T-helper 2 cell treated with Interferon-gamma antibody and Interleukin-4, amounts not matched to agents 100 ng/mL and 5 ng/mL, for 36 hours (primary cell): Measurements from ENCODE around the gene SLC12A4. TPM values are rescaled to one million over a fixed set of nuclear protein-coding genes. Genes with fewer than 3 reads are reported as not detected.

Source experiments
- intact Hi-C: fragments of 100-400 bp; cut with micrococcal nuclease; formaldehyde crosslinking; loops from one replicate; pipeline ENCODE4 v1.15.1; 2023
- total RNA-seq: library from RNA; stranded (reverse); gene quantifications from 2 replicates; pipeline ENCODE4 v1.2.3, GENCODE V29; 2022

Gene SLC12A4
- total RNA-seq, 1 donor from 2014 or later, result 41.9 TPM

GRCh38 chr16:67943619-67944504 lies 24.6 kb downstream of the SLC12A4 start, which contains the start of gene LCAT:
Gene LCAT, minus strand, starts transcription at chr16:67944120. Its CDS starts 19 bp downstream, at chr16:67944101.
- intact Hi-C loops, result no loop called here

GRCh38 chr16:67943256-67943618 lies 25.2 kb downstream of the SLC12A4 start:
- intact Hi-C loops, result no loop called here

GRCh38 chr16:67942510-67943255 lies 25.8 kb downstream of the SLC12A4 start:
- intact Hi-C loops, result no loop called here

- intact Hi-C loops, result no loop called here
Observed at GRCh38 chr16:67942200-67942509, 26.3 kb downstream of the SLC12A4 start.

- intact Hi-C loops, result no loop called here
Observed at GRCh38 chr16:67941469-67942199, 26.8 kb downstream of the SLC12A4 start.

GRCh38 chr16:67940446-67941089 lies 27.9 kb downstream of the SLC12A4 start:
- intact Hi-C loops, result no loop called here

GRCh38 chr16:67939507-67940445 lies 28.7 kb downstream of the SLC12A4 start:
- intact Hi-C loops, result loop anchor here (5.0 kb wide), 1 partner anchor 377 kb away; the partner anchor contains the start of gene CTCF

- intact Hi-C loops, result loop anchor here (2.0 to 5.0 kb wide), 3 partner anchors 55 to 417 kb away; partner anchors contain the start of gene CTCF
Observed at GRCh38 chr16:67937713-67938112, 30.7 kb downstream of the SLC12A4 start.

GRCh38 chr16:67936880-67937605 lies 31.4 kb downstream of the SLC12A4 start:
- intact Hi-C loops, result loop anchor here (1.0 to 5.0 kb wide), 8 partner anchors 31 to 416 kb away; partner anchors contain the start of genes ACD, CTCF, NUTF2 and PARD6A

GRCh38 chr16:67936124-67936879 lies 32.1 kb downstream of the SLC12A4 start, which contains the start of gene PSMB10:
Gene PSMB10, minus strand, starts transcription at chr16:67936850. Its CDS starts 101 bp downstream, at chr16:67936749.
- intact Hi-C loops, result loop anchor here (1.0 to 5.0 kb wide), 8 partner anchors 32 to 416 kb away; partner anchors contain the start of genes ACD, CTCF, NUTF2 and PARD6A

GRCh38 chr16:67935402-67936123 lies 32.9 kb downstream of the SLC12A4 start:
- intact Hi-C loops, result loop anchor here (1.0 to 5.0 kb wide), 13 partner anchors 33 to 454 kb away; partner anchors contain the start of genes ACD, ATP6V0D1, CTCF and NFATC3

- intact Hi-C loops, result loop anchor here (1.0 to 5.0 kb wide), 6 partner anchors 42 to 454 kb away; partner anchors contain the start of genes ATP6V0D1, CTCF, NFATC3 and PSKH1
Observed at GRCh38 chr16:67935101-67935401, 33.4 kb downstream of the SLC12A4 start.

- intact Hi-C loops, result loop anchor here (1.0 to 5.0 kb wide), 6 partner anchors 41 to 453 kb away; partner anchors contain the start of genes ATP6V0D1, CTCF, NFATC3 and PSKH1
Observed at GRCh38 chr16:67934306-67935100, 33.9 kb downstream of the SLC12A4 start.

GRCh38 chr16:67933805-67934204 lies 34.6 kb downstream of the SLC12A4 start:
- intact Hi-C loops, result loop anchor here (2.0 kb wide), 1 partner anchor 127 kb away; the partner anchor contains the start of genes RANBP10 and TSNAXIP1

- intact Hi-C loops, result no loop called here
Observed at GRCh38 chr16:67932462-67932840, 36.0 kb downstream of the SLC12A4 start.

GRCh38 chr16:67931712-67932461 lies 36.5 kb downstream of the SLC12A4 start, which contains the start of gene CTRL:
Gene CTRL, minus strand, starts transcription at chr16:67931862. Its CDS starts 10 bp downstream, at chr16:67931852.
- intact Hi-C loops, result no loop called here
